Keratinocyte (primary cell): ENCODE data around the gene SPSB2. TPM values are rescaled to one million over a fixed set of nuclear protein-coding genes. Genes with fewer than 3 reads are reported as not detected.

ENCODE experiments used
- DNase-seq: peaks from one replicate; pipeline ENCODE4 v3.0.0-alpha.2; 2011; ENCODE audit warnings: low read depth, missing footprints, low spot score
- FAIRE-seq: peaks from 2 replicates; lab custom pipeline; 2011; peaks lifted over from hg19 to GRCh38; lab: Jason Lieb, UNC
- H2AFZ ChIP-seq: 2 replicates; pipeline ENCODE4 v1.6.0; 2012; ENCODE audit warnings: low read length, control low read depth, inconsistent platforms; ENCODE audit not compliant: control insufficient read depth
- H3K27ac ChIP-seq: 2 replicates; pipeline ENCODE4 v1.5.1; 2011; ENCODE audit warnings: low read length; ENCODE audit not compliant: control insufficient read depth, insufficient read depth
- H3K27me3 ChIP-seq: 3 replicates; pipeline ENCODE4 v1.6.0; 2011; ENCODE audit warnings: low read length; ENCODE audit not compliant: control insufficient read depth, insufficient read depth; ENCODE audit errors: extremely low read depth
- H3K36me3 ChIP-seq, 2 experiments: 2 replicates in 1 of 2; 3 replicates in 1 of 2; pipeline ENCODE4 v1.5.1; 2011; ENCODE audit warnings: low read length in 2 of 2, mild to moderate bottlenecking in 1 of 2; ENCODE audit not compliant: control insufficient read depth in 2 of 2, insufficient read depth in 2 of 2; ENCODE audit errors: extremely low read depth in 1 of 2
- H3K4me1 ChIP-seq: 3 replicates; pipeline ENCODE4 v1.5.1; 2011; ENCODE audit warnings: low read length; ENCODE audit not compliant: control insufficient read depth, insufficient read depth; ENCODE audit errors: extremely low read depth
- H3K4me2 ChIP-seq: 3 replicates; pipeline ENCODE4 v1.6.0; 2011; ENCODE audit warnings: low read depth, low read length; ENCODE audit not compliant: control insufficient read depth, insufficient read depth; ENCODE audit errors: extremely low read depth
- H3K4me3 ChIP-seq, 3 experiments: fragments of 200-600 bp in 1 of 3; sonication (generic) in 1 of 3; 2 replicates in 2 of 3; 3 replicates in 1 of 3; pipeline ENCODE4 v1.5.1; 2011 to 2016; ENCODE audit warnings: low read length in 3 of 3, mild to moderate bottlenecking in 3 of 3, control low read depth in 2 of 3, inconsistent platforms in 1 of 3, low read depth in 1 of 3, mixed read lengths in 1 of 3, mixed run types in 1 of 3, moderate library complexity in 1 of 3; ENCODE audit not compliant: control insufficient read depth in 2 of 3, insufficient read depth in 2 of 3; ENCODE audit errors: extremely low read depth in 1 of 3
- H3K79me2 ChIP-seq: 2 replicates; pipeline ENCODE4 v1.6.0; 2012; ENCODE audit warnings: low read length; ENCODE audit not compliant: control insufficient read depth, insufficient read depth
- H3K9ac ChIP-seq: 3 replicates; pipeline ENCODE4 v1.6.0; 2011; ENCODE audit warnings: low read length; ENCODE audit not compliant: control insufficient read depth, insufficient read depth; ENCODE audit errors: extremely low read depth
- H3K9me1 ChIP-seq: 3 replicates; pipeline ENCODE4 v1.6.0; 2011; ENCODE audit warnings: low read length; ENCODE audit not compliant: control insufficient read depth, insufficient read depth; ENCODE audit errors: extremely low read depth
- H3K9me3 ChIP-seq: 2 replicates; pipeline ENCODE4 v1.5.1; 2012; ENCODE audit warnings: low read depth, low read length; ENCODE audit not compliant: control insufficient read depth
- H4K20me1 ChIP-seq: 3 replicates; pipeline ENCODE4 v1.6.0; 2011; ENCODE audit warnings: low read length; ENCODE audit not compliant: control insufficient read depth, insufficient read depth; ENCODE audit errors: extremely low read depth
- CTCF ChIP-seq, 3 experiments: IDR thresholded peaks in 1 of 3; conservative IDR thresholded peaks in 1 of 3; optimal IDR thresholded peaks in 1 of 3; 2 replicates in 2 of 3; 3 replicates in 1 of 3; pipeline versions ENCODE3 to v1.5.1; 2011; ENCODE audit warnings: low read length in 3 of 3, mild to moderate bottlenecking in 3 of 3, moderate library complexity in 2 of 3, control low read depth in 1 of 3, inconsistent platforms in 1 of 3; ENCODE audit not compliant: insufficient read depth in 2 of 3; ENCODE audit errors: extremely low read depth in 1 of 3
- EZH2 ChIP-seq: IDR thresholded peaks from one replicate; pipeline ENCODE4 v1.6.1; 2012; ENCODE audit warnings: inconsistent platforms, mild to moderate bottlenecking, low read length, moderate library complexity
- dilution Hi-C: fragments of 300-500 bp; cut with MboI; formaldehyde crosslinking; loops from one replicate; pipeline ENCODE4 v1.7.0; 2020; ENCODE audit warnings: low sequenced_read_pairs; ENCODE audit not compliant: extremely low pct_ligation_motif_present
- polyA plus RNA-seq, 5 experiments: library from polyadenylated mRNA; depleted of rRNA in 3 of 5; stranded (reverse) in 3 of 5; stranded (forward) in 1 of 5; unstranded in 1 of 5; fragments of >200 nt; gene quantifications; 1 replicate in 1 of 5; 2 replicates in 3 of 5; 3 replicates in 1 of 5; pipeline versions ENCODE4 v1.2.1 to v1.2.3, GENCODE V29; 2011 to 2012; ENCODE audit warnings: missing spikeins in 2 of 5, low read depth in 1 of 5, low replicate concordance in 1 of 5

Gene SPSB2
- polyA plus RNA-seq, 1 donor (not counting 4 experiments of a cell fraction or from before 2014, with no cell fraction given): 4.9 TPM

GRCh38 chr12:6899837-6900519, 26.9 kb upstream of the SPSB2 start:
- Histone ChIP-seq H2AFZ (no peak overlapping the region), H3K9me3 (no peaks in the 10 kb centered on the region), H3K27ac (no peak overlapping the region), H3K9me1 (no peaks in the 10 kb centered on the region), H3K4me1 (peaks cover 8% of the 10 kb centered on the region), H3K4me3 (no peak overlapping the region), H4K20me1 (no peaks in the 10 kb centered on the region), H3K79me2 (no peaks in the 10 kb centered on the region), H3K27me3 (no peaks in the 10 kb centered on the region), H3K9ac (no peak overlapping the region), H3K4me2 (no peak overlapping the region), H3K36me3 (no peaks in the 10 kb centered on the region)
- FAIRE-seq (no peak), DNase-seq (no peak)
- TF ChIP-seq CTCF (optimal IDR thresholded peaks at IDR 0.05 in 1 of 3, IDR thresholded peaks at IDR 0.05 in 1 of 3, conservative IDR thresholded peaks at IDR 0.05 in 1 of 3; ENCODE audit: extremely low read depth in 1 of 3, insufficient read depth in 2 of 3, low read length in 3 of 3) (no peak), EZH2 (no peak)
- dilution Hi-C loops: no loop called here

- TF ChIP-seq CTCF (optimal IDR thresholded peaks at IDR 0.05 in 1 of 3, IDR thresholded peaks at IDR 0.05 in 1 of 3, conservative IDR thresholded peaks at IDR 0.05 in 1 of 3; ENCODE audit: extremely low read depth in 1 of 3, insufficient read depth in 2 of 3, low read length in 3 of 3) (no peak), EZH2 (no peak)
Observed at GRCh38 chr12:6899427-6899826, 26.3 kb upstream of the SPSB2 start.

More at GRCh38 chr12:6899427-6899826, 26.3 kb upstream of the SPSB2 start:
- H3K4me1 ChIP-seq: peaks cover 7% of the 10 kb centered on the region
- no peaks in the 10 kb centered on the region for H3K27me3 ChIP-seq
- no peaks in the 10 kb centered on the region for H3K36me3 ChIP-seq
- no peaks in the 10 kb centered on the region for H4K20me1 ChIP-seq
- H3K9me3 ChIP-seq: no peaks in the 10 kb centered on the region
- FAIRE-seq: no peak
- no peaks in the 10 kb centered on the region for H3K79me2 ChIP-seq
- dilution Hi-C loops: no loop called here
- no peak for DNase-seq
- no peak overlapping the region for H3K4me2 ChIP-seq
- no peak overlapping the region for H3K4me3 ChIP-seq
- H3K27ac ChIP-seq: no peak overlapping the region
- H3K9ac ChIP-seq: no peak overlapping the region
- H3K9me1 ChIP-seq: no peaks in the 10 kb centered on the region
- no peak overlapping the region for H2AFZ ChIP-seq
